GM23338 (cell line): ENCODE data around the gene CAMTA1. TPM values are rescaled to one million over a fixed set of nuclear protein-coding genes. Genes with fewer than 3 reads are reported as not detected.

Source experiments
- ATAC-seq: fragments of 200-7000 bp; cut with Tn5 transposase; 3 replicates; pipeline ENCODE4 v1.9.1; 2020
- DNase-seq: peaks from one replicate; pipeline ENCODE4 v3.0.0-alpha.2; 2015; ENCODE audit warnings: low spot score
- H2AFZ ChIP-seq: fragments of 200-600 bp; sonication (generic); 2 replicates; pipeline ENCODE4 v1.8.0; 2016; ENCODE audit warnings: antibody characterized with exemption, mild to moderate bottlenecking, moderate library complexity
- H3F3A ChIP-seq: fragments of 200-600 bp; sonication (generic); replicated peaks from 2 replicates; pipeline ENCODE4 v1.8.0; 2017; ENCODE audit warnings: antibody characterized with exemption, mixed run types, low read depth
- H3K27ac ChIP-seq: fragments of 200-600 bp; sonication (generic); 2 replicates; pipeline ENCODE4 v1.6.1; 2016; ENCODE audit warnings: low read depth
- H3K27me3 ChIP-seq: fragments of 200-600 bp; sonication (generic); 2 replicates; pipeline ENCODE4 v1.8.0; 2016; ENCODE audit warnings: mild to moderate bottlenecking, mixed run types, moderate library complexity; ENCODE audit not compliant: insufficient read depth
- H3K36me3 ChIP-seq: fragments of 200-600 bp; sonication (generic); 2 replicates; pipeline ENCODE4 v1.8.0; 2016; ENCODE audit warnings: mild to moderate bottlenecking; ENCODE audit not compliant: insufficient read depth
- H3K4me1 ChIP-seq: fragments of 200-600 bp; sonication (generic); 2 replicates; pipeline ENCODE4 v1.8.0; 2016; ENCODE audit warnings: mild to moderate bottlenecking, moderate library complexity; ENCODE audit not compliant: insufficient read depth
- H3K4me2 ChIP-seq: fragments of 200-600 bp; sonication (generic); 2 replicates; pipeline ENCODE4 v1.7.1; 2017; ENCODE audit warnings: mixed run types
- H3K4me3 ChIP-seq: fragments of 200-600 bp; sonication (generic); 2 replicates; pipeline ENCODE4 v1.6.1; 2016; ENCODE audit warnings: mixed run types
- H3K79me2 ChIP-seq: fragments of 200-600 bp; sonication (generic); replicated peaks from 2 replicates; pipeline ENCODE4 v1.8.0; 2017; ENCODE audit warnings: mild to moderate bottlenecking; ENCODE audit not compliant: insufficient read depth
- H3K9me2 ChIP-seq: fragments of 200-600 bp; sonication (generic); 2 replicates; pipeline ENCODE4 v1.8.0; 2017; ENCODE audit not compliant: insufficient read depth
- H4K20me1 ChIP-seq: fragments of 200-600 bp; sonication (generic); replicated peaks from 2 replicates; pipeline ENCODE4 v1.8.0; 2017; ENCODE audit warnings: mild to moderate bottlenecking; ENCODE audit not compliant: insufficient read depth
- H3K27ac Mint-ChIP-seq: 2 replicates; pipeline ENCODE4 v1.8.0; 2020; ENCODE audit warnings: inconsistent platforms, mild to moderate bottlenecking, moderate library complexity, mixed read lengths
- H3K27me3 Mint-ChIP-seq: 3 replicates; pipeline ENCODE4 v1.8.0; 2022; ENCODE audit warnings: low read depth, mild to moderate bottlenecking, moderate library complexity, mixed read lengths, inconsistent platforms; ENCODE audit not compliant: insufficient read depth, poor library complexity
- H3K36me3 Mint-ChIP-seq: 3 replicates; pipeline ENCODE4 v1.8.0; 2021; ENCODE audit warnings: low read depth, mild to moderate bottlenecking, inconsistent platforms, moderate library complexity, mixed read lengths
- H3K4me1 Mint-ChIP-seq: 3 replicates; pipeline ENCODE4 v1.8.0; 2020; ENCODE audit warnings: mild to moderate bottlenecking, inconsistent platforms, mixed read lengths
- H3K4me3 Mint-ChIP-seq: 3 replicates; pipeline ENCODE4 v1.8.0; 2021; ENCODE audit warnings: moderate library complexity, mild to moderate bottlenecking, inconsistent platforms, mixed read lengths
- H3K9me3 Mint-ChIP-seq: 3 replicates; pipeline ENCODE4 v1.8.0; 2020; ENCODE audit warnings: moderate library complexity, mild to moderate bottlenecking, inconsistent platforms, mixed read lengths
- CREB1 ChIP-seq: fragments of 250-450 bp; sonication (Bioruptor Pico); IDR thresholded peaks from 2 replicates; pipeline ENCODE4 v1.5.0; 2020; ENCODE audit warnings: low read depth, mild to moderate bottlenecking, moderate library complexity
- CTCF ChIP-seq, 2 experiments: fragments of 200-600 bp in 1 of 2; sonication (generic) in 1 of 2; conservative IDR thresholded peaks; 2 replicates each; pipeline versions ENCODE4 v1.5.1 to v1.6.1; 2016 to 2017; ENCODE audit warnings: antibody characterized with exemption in 2 of 2, low read depth in 2 of 2, mild to moderate bottlenecking in 2 of 2, moderate library complexity in 1 of 2
- ETS1 ChIP-seq: IDR thresholded peaks from 2 replicates; pipeline ENCODE4 v1.6.1; 2016; ENCODE audit warnings: antibody characterized with exemption
- EZH2 ChIP-seq: fragments of 200-600 bp; sonication (generic); IDR thresholded peaks from one replicate; pipeline ENCODE4 v1.8.0; 2017; ENCODE audit warnings: antibody characterized with exemption, mild to moderate bottlenecking, low read depth; ENCODE audit not compliant: unreplicated experiment
- NANOG ChIP-seq: IDR thresholded peaks from 2 replicates; pipeline ENCODE4 v1.6.1; 2016; ENCODE audit warnings: antibody characterized with exemption, borderline replicate concordance
- POLR2AphosphoS5 ChIP-seq: IDR thresholded peaks from 2 replicates; pipeline ENCODE4 v1.6.1; 2016; ENCODE audit warnings: antibody characterized with exemption, low read depth
- STAT1 ChIP-seq: IDR thresholded peaks from one replicate; pipeline ENCODE4 v1.6.1; 2016; ENCODE audit warnings: antibody characterized with exemption; ENCODE audit not compliant: unreplicated experiment
- ZNF114 ChIP-seq: fragments of 250-450 bp; sonication (Bioruptor Pico); IDR thresholded peaks from 2 replicates; pipeline ENCODE4 v1.5.0; 2020; ENCODE audit warnings: mild to moderate bottlenecking, moderate library complexity
- polyA plus RNA-seq: library from polyadenylated mRNA; unstranded; fragments of >200 nt; fragmentation: Nextera tagmentation; extraction: Ambion mirVana; gene quantifications from 2 replicates; pipeline ENCODE4 v1.2.1, GENCODE V29; 2016
- total RNA-seq: library from RNA; depleted of rRNA; stranded (reverse); fragments of >200 nt; shearing (Covaris generic); gene quantifications from 2 replicates; pipeline ENCODE4 v1.2.3, GENCODE V29; 2014
- TF ChIP-seq, protein P1 (sequence below): IDR thresholded peaks from one replicate; pipeline ENCODE4 v1.6.1; 2018; ENCODE audit warnings: antibody characterized with exemption; ENCODE audit not compliant: unreplicated experiment

The CAMTA1 gene
- total and polyA plus RNA-seq, 2 experiments from 2014 or later: 115 to 519 TPM

DNA sequence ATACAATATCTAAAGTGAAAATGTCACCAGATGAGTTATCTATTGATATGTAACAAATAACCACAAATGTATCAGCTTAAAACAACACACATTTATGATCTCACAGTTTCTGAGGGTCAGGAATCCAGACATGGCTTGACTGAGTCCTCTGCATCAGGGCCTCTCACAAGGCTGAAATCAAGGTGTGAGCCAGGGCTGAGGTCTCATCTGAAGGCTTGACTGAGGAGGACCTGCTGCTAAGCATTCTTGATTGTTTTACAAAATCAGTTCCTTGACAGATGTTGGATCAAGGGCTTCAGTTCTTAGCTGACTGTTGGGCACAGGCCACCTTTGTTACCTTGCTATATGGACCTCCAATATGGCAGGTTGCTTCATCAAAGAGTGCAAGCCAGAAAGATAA, 483.7 kb downstream of the CAMTA1 start (continued):
- TF ChIP-seq NANOG (no peak), ZNF114 (no peak), POLR2AphosphoS5 (no peak), CREB1 (no peak)

DNA sequence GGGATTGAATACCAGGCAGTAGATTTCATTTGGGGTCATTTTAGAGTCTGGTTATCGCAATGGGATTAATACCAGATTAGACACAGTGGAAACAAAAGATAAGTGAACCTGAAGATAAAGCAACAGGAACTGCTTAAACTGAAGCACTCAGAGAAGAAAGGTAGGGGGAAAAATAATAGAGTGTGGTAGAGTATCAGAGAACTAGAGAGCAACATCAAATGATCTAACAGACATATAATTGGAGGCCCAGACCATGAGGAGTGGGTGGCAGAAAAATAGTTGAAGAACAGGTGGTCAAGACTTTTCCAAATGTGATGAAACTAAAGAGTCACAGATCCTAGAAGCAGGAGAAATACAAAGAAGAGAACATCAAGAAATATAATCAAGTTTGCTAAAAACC, 484.3 kb downstream of the CAMTA1 start:
- no peaks in the 10 kb centered on the region for H3F3A ChIP-seq
- no peaks in the 10 kb centered on the region for H3K27me3 ChIP-seq
- H3K27me3 Mint-ChIP-seq: no peaks in the 10 kb centered on the region
- peaks cover 17% of the 10 kb centered on the region for H3K9me3 Mint-ChIP-seq
- H3K4me1 Mint-ChIP-seq: no peaks in the 10 kb centered on the region
- peaks cover 12% of the 10 kb centered on the region; the same call in 2 of the 3 replicates for H3K36me3 Mint-ChIP-seq
- H3K4me3 ChIP-seq: no peak overlapping the region
- no peaks in the 10 kb centered on the region for H4K20me1 ChIP-seq
- H2AFZ ChIP-seq: no peak overlapping the region
- no peaks in the 10 kb centered on the region for H3K36me3 ChIP-seq
- no peaks in the 10 kb centered on the region for H3K9me2 ChIP-seq
- TF ChIP-seq NANOG: no peak
- no peak overlapping the region for H3K4me2 ChIP-seq
- no peak overlapping the region for H3K4me3 Mint-ChIP-seq
- no peak overlapping the region for H3K27ac Mint-ChIP-seq
- DNase-seq: no peak
- H3K4me1 ChIP-seq: no peaks in the 10 kb centered on the region
- no peak for ATAC-seq
- H3K27ac ChIP-seq: no peak overlapping the region
- H3K79me2 ChIP-seq: no peaks in the 10 kb centered on the region

- H3K9me3 Mint-ChIP-seq: peaks cover 5% of the 10 kb centered on the region
- Histone ChIP-seq H3K9me2 (no peaks in the 10 kb centered on the region), H3F3A (no peaks in the 10 kb centered on the region), H3K4me2 (no peak overlapping the region), H3K4me3 (no peak overlapping the region), H3K27ac (no peak overlapping the region), H3K79me2 (no peaks in the 10 kb centered on the region), H3K4me1 (no peaks in the 10 kb centered on the region), H4K20me1 (no peaks in the 10 kb centered on the region), H3K27me3 (no peaks in the 10 kb centered on the region), H2AFZ (no peak overlapping the region), H3K36me3 (no peaks in the 10 kb centered on the region)
- ATAC-seq (no peak), DNase-seq (no peak)
- H3K27me3 Mint-ChIP-seq: peaks cover under 1% of the 10 kb centered on the region
- peaks cover 5% of the 10 kb centered on the region; the same call in 2 of the 3 replicates for H3K36me3 Mint-ChIP-seq
- H3K4me1 Mint-ChIP-seq: peaks cover 8% of the 10 kb centered on the region
- H3K4me3 Mint-ChIP-seq: no peak overlapping the region
- H3K27ac Mint-ChIP-seq: no peak overlapping the region
- TF ChIP-seq, protein P1, sequence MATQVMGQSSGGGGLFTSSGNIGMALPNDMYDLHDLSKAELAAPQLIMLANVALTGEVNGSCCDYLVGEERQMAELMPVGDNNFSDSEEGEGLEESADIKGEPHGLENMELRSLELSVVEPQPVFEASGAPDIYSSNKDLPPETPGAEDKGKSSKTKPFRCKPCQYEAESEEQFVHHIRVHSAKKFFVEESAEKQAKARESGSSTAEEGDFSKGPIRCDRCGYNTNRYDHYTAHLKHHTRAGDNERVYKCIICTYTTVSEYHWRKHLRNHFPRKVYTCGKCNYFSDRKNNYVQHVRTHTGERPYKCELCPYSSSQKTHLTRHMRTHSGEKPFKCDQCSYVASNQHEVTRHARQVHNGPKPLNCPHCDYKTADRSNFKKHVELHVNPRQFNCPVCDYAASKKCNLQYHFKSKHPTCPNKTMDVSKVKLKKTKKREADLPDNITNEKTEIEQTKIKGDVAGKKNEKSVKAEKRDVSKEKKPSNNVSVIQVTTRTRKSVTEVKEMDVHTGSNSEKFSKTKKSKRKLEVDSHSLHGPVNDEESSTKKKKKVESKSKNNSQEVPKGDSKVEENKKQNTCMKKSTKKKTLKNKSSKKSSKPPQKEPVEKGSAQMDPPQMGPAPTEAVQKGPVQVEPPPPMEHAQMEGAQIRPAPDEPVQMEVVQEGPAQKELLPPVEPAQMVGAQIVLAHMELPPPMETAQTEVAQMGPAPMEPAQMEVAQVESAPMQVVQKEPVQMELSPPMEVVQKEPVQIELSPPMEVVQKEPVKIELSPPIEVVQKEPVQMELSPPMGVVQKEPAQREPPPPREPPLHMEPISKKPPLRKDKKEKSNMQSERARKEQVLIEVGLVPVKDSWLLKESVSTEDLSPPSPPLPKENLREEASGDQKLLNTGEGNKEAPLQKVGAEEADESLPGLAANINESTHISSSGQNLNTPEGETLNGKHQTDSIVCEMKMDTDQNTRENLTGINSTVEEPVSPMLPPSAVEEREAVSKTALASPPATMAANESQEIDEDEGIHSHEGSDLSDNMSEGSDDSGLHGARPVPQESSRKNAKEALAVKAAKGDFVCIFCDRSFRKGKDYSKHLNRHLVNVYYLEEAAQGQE: no peak
- no peak for TF ChIP-seq NANOG
- TF ChIP-seq ETS1: no peak
- TF ChIP-seq EZH2: no peak
- TF ChIP-seq CTCF (conservative IDR thresholded peaks at IDR 0.05; ENCODE audit: low read depth in 2 of 2): no peak
- no peak for TF ChIP-seq STAT1
Observed at GRCh38 chr1:7274256-7274655, 489.0 kb downstream of the CAMTA1 start.
